HepG2 (cell line): ENCODE measurements around the gene CA10. TPM values are rescaled to one million over a fixed set of nuclear protein-coding genes. Genes with fewer than 3 reads are reported as not detected.

Source experiments
- ATAC-seq: fragments of 200-7000 bp; cut with Tn5 transposase; 3 replicates; pipeline ENCODE4 v1.9.1; 2020; ENCODE audit warnings: mild to moderate bottlenecking, moderate library complexity
- BruUV-seq: library from RNA; stranded (reverse); fragments of 400-500 nt; replicated peaks from 2 replicates; lab custom pipeline; 2021; lab: Mats Ljungman, UMichigan
- CTCF ChIA-PET: fragments of 300-600 bp; formaldehyde crosslinking; extraction: SDS; loops from one replicate; lab custom pipeline; 2021; ENCODE audit warnings: low total read pairs, inconsistent platforms, low intra/inter-chr PET ratio; lab: Yijun Ruan, JAX
- POLR2A ChIA-PET: fragments of 350-600 bp; sonication (Branson Sonifier 250); formaldehyde crosslinking; loops from one replicate; lab custom pipeline; 2020; ENCODE audit warnings: antibody characterized with exemption, inconsistent platforms; lab: Yijun Ruan, JAX
- DNase-seq: peaks from one replicate; pipeline ENCODE4 v3.0.0-alpha.2; 2015; ENCODE audit warnings: low spot score
- FAIRE-seq: peaks from 3 replicates; lab custom pipeline; 2011; peaks lifted over from hg19 to GRCh38; lab: Jason Lieb, UNC
- H2AFZ ChIP-seq: one replicate; pipeline ENCODE4 v1.6.1; 2011; ENCODE audit warnings: low read length, inconsistent platforms
- H3K27ac ChIP-seq: fragments of 300-600 bp; 3 replicates; pipeline ENCODE4 v1.8.0; 2011; ENCODE audit warnings: mixed run types, mild to moderate bottlenecking, mixed read lengths, low read length, inconsistent platforms; ENCODE audit not compliant: insufficient read depth; ENCODE audit errors: extremely low read length
- H3K27me3 ChIP-seq, 2 experiments: fragments of 200-600 bp in 1 of 2; 2 replicates in 1 of 2; 3 replicates in 1 of 2; pipeline versions ENCODE4 v1.6.0 to v1.8.0; 2011; ENCODE audit warnings: low read length in 2 of 2, mild to moderate bottlenecking in 2 of 2, moderate library complexity in 2 of 2, inconsistent platforms in 1 of 2; ENCODE audit not compliant: insufficient read depth in 2 of 2, control insufficient read depth in 1 of 2
- H3K36me3 ChIP-seq, 2 experiments: fragments of 200-600 bp in 1 of 2; replicated peaks in 1 of 2; 2 replicates in 1 of 2; 3 replicates in 1 of 2; pipeline versions ENCODE4 v1.5.1 to v1.8.0; 2011; ENCODE audit warnings: low read length in 2 of 2, inconsistent platforms in 1 of 2; ENCODE audit not compliant: insufficient read depth in 2 of 2, control insufficient read depth in 1 of 2
- H3K4me1 ChIP-seq: 2 replicates; pipeline ENCODE4 v1.5.1; 2012; ENCODE audit warnings: low read length, inconsistent platforms; ENCODE audit not compliant: insufficient read depth
- H3K4me2 ChIP-seq: 2 replicates; pipeline ENCODE4 v1.6.0; 2011; ENCODE audit warnings: low read depth, low read length, inconsistent platforms
- H3K4me3 ChIP-seq, 3 experiments: fragments of 200-600 bp in 1 of 3; sonication (generic), shearing (Covaris generic) in 1 of 3; replicated peaks in 1 of 3; 2 replicates each; pipeline ENCODE4 v1.5.1; 2011 to 2016; ENCODE audit warnings: low read length in 3 of 3, inconsistent platforms in 2 of 3, low read depth in 2 of 3, mild to moderate bottlenecking in 2 of 3, control low read depth in 1 of 3, mixed read lengths in 1 of 3; ENCODE audit not compliant: insufficient read depth in 1 of 3
- H3K79me2 ChIP-seq: one replicate; pipeline ENCODE4 v1.6.1; 2011; ENCODE audit warnings: low read length, inconsistent platforms; ENCODE audit not compliant: insufficient read depth
- H3K9ac ChIP-seq: 2 replicates; pipeline ENCODE4 v1.6.0; 2011; ENCODE audit warnings: mild to moderate bottlenecking, low read depth, low read length, inconsistent platforms; ENCODE audit not compliant: insufficient read depth
- H3K9me3 ChIP-seq: 2 replicates; pipeline ENCODE4 v1.5.1; 2012; ENCODE audit warnings: mild to moderate bottlenecking, low read length
- H4K20me1 ChIP-seq: 2 replicates; pipeline ENCODE4 v1.6.0; 2011; ENCODE audit warnings: inconsistent platforms, mild to moderate bottlenecking, low read length, moderate library complexity; ENCODE audit not compliant: insufficient read depth
- HNF4G ChIP-seq, 2 experiments: sonication (generic) in 1 of 2; formaldehyde crosslinking in 1 of 2; IDR thresholded peaks; 2 replicates each; pipeline versions ENCODE4 v1.4.0 to v1.6.1; 2011 to 2020; ENCODE audit warnings: borderline replicate concordance in 2 of 2, low read depth in 2 of 2, mild to moderate bottlenecking in 2 of 2, low read length in 1 of 2, missing genetic modification reagents in 1 of 2, moderate library complexity in 1 of 2
- PRDM10 ChIP-seq: sonication (generic); formaldehyde crosslinking; IDR thresholded peaks from 2 replicates; pipeline ENCODE4 v1.4.0; 2020; ENCODE audit warnings: low read depth, missing genetic modification reagents
- SIN3A ChIP-seq: IDR thresholded peaks from 2 replicates; pipeline ENCODE4 v1.6.1; 2011; ENCODE audit warnings: low read depth, mild to moderate bottlenecking, control low read depth, low read length, borderline replicate concordance
- ZNF282 ChIP-seq: fragments of 450-650 bp; IDR thresholded peaks from 2 replicates; pipeline ENCODE4 v1.6.1; 2018; ENCODE audit not compliant: partially characterized antibody
- ZNF552 ChIP-seq: sonication (generic); formaldehyde crosslinking; IDR thresholded peaks from 2 replicates; pipeline ENCODE4 v1.9.0; 2022; ENCODE audit warnings: missing genetic modification reagents, mild to moderate bottlenecking, borderline replicate concordance
- ZNF780A ChIP-seq: sonication (generic); formaldehyde crosslinking; IDR thresholded peaks from 2 replicates; pipeline ENCODE4 v1.8.0; 2022; ENCODE audit warnings: mild to moderate bottlenecking, missing genetic modification reagents, moderate library complexity
- in situ Hi-C: cut with HindIII; loops from 2 replicates; pipeline ENCODE4 v1.10.0; 2017; ENCODE audit warnings: low pct_unique_long_range_greater_than_20kb; ENCODE audit not compliant: extremely low pct_ligation_motif_present
- intact Hi-C: fragments of 100-400 bp; cut with micrococcal nuclease; formaldehyde crosslinking; loops from one replicate; pipeline ENCODE4 v1.10.0; 2022; ENCODE audit not compliant: unreplicated experiment
- polyA plus RNA-seq, 8 experiments: library from polyadenylated mRNA; depleted of rRNA in 3 of 8; stranded (reverse) in 7 of 8; unstranded in 1 of 8; fragments of >200 nt; fragmentation: Illumina TruSeq in 4 of 8; extraction: Trizol in 4 of 8; gene quantifications; 2 replicates each; pipeline versions ENCODE4 v1.2.1 to v1.2.3, GENCODE V29; 2011 to 2016; ENCODE audit warnings: low read depth in 4 of 8, missing spikeins in 1 of 8, mixed read lengths in 1 of 8; ENCODE audit not compliant: insufficient read depth in 1 of 8
- total RNA-seq, 5 experiments: library from RNA; depleted of rRNA; stranded (reverse); fragments of >200 nt; fragmentation: Illumina TruSeq; extraction: Trizol; gene quantifications; 2 replicates each; pipeline ENCODE4 v1.2.3, GENCODE V29; 2016; ENCODE audit warnings: low read depth in 1 of 5
- TF ChIP-seq, protein P1 (sequence below): sonication (generic); formaldehyde crosslinking; IDR thresholded peaks from 2 replicates; pipeline ENCODE4 v1.5.0; 2020; ENCODE audit warnings: mild to moderate bottlenecking, missing genetic modification reagents
- TF ChIP-seq, protein P2 (sequence below): sonication (generic); formaldehyde crosslinking; IDR thresholded peaks from 2 replicates; pipeline ENCODE4 v1.5.0; 2020; ENCODE audit warnings: mild to moderate bottlenecking, missing genetic modification reagents, borderline replicate concordance

CA10 gene
- total and polyA plus RNA-seq, 2 of the 13 experiments (the other 11 are each of a cell fraction or from before 2014, with no cell fraction given) = not detected

DNA sequence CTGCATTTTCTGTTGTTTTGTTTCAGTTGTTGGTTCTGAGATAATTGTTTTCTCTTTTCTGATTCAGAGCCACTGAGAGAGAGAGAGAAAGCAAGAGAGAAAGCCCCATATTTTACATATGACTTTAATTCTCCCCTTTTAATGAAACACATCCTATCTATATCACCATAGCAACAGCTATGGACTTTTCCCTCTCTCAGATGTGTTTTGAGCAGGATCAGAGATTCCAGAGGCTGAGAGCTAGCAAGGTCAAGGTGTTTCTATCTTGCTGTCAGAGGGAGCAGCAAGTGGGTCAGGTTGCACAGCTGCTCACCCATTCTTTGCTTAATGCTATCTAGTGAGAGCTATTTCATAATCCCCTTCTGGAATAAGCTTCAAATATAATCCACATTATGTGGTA lies 415.9 kb downstream of the CA10 start:
- Histone ChIP-seq H3K79me2 (no peaks in the 10 kb centered on the region), H3K27ac (no peak overlapping the region), H3K4me1 (no peaks in the 10 kb centered on the region), H3K27me3 (no peaks in the 10 kb centered on the region), H3K4me2 (no peak overlapping the region), H3K4me3 (no peak overlapping the region), H3K9ac (no peak overlapping the region), H3K9me3 (no peaks in the 10 kb centered on the region), H2AFZ (no peak overlapping the region), H3K36me3 (no peaks in the 10 kb centered on the region), H4K20me1 (no peaks in the 10 kb centered on the region)
- in situ Hi-C loops (no loop called here), intact Hi-C loops (no loop called here)
- no TSS peak for BruUV-seq
- DNase-seq = no peak
- ChIA-PET CTCF (no interaction called here), POLR2A (no interaction called here)
- FAIRE-seq = no peak
- no peak for ATAC-seq
- TF ChIP-seq HNF4G (IDR thresholded peaks at IDR 0.05; ENCODE audit: borderline replicate concordance, low read depth, low read length) = no peak
- TF ChIP-seq HNF4G (CRISPR knock-in tag; IDR thresholded peaks at IDR 0.05; ENCODE audit: borderline replicate concordance, low read depth) = no peak
- TF ChIP-seq, protein P1, sequence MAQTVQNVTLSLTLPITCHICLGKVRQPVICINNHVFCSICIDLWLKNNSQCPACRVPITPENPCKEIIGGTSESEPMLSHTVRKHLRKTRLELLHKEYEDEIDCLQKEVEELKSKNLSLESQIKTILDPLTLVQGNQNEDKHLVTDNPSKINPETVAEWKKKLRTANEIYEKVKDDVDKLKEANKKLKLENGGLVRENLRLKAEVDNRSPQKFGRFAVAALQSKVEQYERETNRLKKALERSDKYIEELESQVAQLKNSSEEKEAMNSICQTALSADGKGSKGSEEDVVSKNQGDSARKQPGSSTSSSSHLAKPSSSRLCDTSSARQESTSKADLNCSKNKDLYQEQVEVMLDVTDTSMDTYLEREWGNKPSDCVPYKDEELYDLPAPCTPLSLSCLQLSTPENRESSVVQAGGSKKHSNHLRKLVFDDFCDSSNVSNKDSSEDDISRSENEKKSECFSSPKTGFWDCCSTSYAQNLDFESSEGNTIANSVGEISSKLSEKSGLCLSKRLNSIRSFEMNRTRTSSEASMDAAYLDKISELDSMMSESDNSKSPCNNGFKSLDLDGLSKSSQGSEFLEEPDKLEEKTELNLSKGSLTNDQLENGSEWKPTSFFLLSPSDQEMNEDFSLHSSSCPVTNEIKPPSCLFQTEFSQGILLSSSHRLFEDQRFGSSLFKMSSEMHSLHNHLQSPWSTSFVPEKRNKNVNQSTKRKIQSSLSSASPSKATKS (CRISPR knock-in tag) = no peak
- TF ChIP-seq ZNF282 = no peak
- TF ChIP-seq ZNF780A = no peak
- TF ChIP-seq, protein P2, sequence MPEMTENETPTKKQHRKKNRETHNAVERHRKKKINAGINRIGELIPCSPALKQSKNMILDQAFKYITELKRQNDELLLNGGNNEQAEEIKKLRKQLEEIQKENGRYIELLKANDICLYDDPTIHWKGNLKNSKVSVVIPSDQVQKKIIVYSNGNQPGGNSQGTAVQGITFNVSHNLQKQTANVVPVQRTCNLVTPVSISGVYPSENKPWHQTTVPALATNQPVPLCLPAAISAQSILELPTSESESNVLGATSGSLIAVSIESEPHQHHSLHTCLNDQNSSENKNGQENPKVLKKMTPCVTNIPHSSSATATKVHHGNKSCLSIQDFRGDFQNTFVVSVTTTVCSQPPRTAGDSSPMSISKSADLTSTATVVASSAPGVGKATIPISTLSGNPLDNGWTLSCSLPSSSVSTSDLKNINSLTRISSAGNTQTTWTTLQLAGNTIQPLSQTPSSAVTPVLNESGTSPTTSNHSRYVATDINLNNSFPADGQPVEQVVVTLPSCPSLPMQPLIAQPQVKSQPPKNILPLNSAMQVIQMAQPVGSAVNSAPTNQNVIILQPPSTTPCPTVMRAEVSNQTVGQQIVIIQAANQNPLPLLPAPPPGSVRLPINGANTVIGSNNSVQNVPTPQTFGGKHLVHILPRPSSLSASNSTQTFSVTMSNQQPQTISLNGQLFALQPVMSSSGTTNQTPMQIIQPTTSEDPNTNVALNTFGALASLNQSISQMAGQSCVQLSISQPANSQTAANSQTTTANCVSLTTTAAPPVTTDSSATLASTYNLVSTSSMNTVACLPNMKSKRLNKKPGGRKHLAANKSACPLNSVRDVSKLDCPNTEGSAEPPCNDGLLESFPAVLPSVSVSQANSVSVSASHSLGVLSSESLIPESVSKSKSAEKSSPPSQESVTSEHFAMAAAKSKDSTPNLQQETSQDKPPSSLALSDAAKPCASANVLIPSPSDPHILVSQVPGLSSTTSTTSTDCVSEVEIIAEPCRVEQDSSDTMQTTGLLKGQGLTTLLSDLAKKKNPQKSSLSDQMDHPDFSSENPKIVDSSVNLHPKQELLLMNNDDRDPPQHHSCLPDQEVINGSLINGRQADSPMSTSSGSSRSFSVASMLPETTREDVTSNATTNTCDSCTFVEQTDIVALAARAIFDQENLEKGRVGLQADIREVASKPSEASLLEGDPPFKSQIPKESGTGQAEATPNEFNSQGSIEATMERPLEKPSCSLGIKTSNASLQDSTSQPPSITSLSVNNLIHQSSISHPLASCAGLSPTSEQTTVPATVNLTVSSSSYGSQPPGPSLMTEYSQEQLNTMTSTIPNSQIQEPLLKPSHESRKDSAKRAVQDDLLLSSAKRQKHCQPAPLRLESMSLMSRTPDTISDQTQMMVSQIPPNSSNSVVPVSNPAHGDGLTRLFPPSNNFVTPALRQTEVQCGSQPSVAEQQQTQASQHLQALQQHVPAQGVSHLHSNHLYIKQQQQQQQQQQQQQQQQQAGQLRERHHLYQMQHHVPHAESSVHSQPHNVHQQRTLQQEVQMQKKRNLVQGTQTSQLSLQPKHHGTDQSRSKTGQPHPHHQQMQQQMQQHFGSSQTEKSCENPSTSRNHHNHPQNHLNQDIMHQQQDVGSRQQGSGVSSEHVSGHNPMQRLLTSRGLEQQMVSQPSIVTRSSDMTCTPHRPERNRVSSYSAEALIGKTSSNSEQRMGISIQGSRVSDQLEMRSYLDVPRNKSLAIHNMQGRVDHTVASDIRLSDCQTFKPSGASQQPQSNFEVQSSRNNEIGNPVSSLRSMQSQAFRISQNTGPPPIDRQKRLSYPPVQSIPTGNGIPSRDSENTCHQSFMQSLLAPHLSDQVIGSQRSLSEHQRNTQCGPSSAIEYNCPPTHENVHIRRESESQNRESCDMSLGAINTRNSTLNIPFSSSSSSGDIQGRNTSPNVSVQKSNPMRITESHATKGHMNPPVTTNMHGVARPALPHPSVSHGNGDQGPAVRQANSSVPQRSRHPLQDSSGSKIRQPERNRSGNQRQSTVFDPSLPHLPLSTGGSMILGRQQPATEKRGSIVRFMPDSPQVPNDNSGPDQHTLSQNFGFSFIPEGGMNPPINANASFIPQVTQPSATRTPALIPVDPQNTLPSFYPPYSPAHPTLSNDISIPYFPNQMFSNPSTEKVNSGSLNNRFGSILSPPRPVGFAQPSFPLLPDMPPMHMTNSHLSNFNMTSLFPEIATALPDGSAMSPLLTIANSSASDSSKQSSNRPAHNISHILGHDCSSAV (CRISPR knock-in tag) = no peak
- TF ChIP-seq PRDM10 = no peak
- TF ChIP-seq SIN3A = no peak
- TF ChIP-seq ZNF552 = no peak
